H9 (cell line): ENCODE measurements around the gene DLG1. TPM values are rescaled to one million over a fixed set of nuclear protein-coding genes. Genes with fewer than 3 reads are reported as not detected.

ENCODE experiments used
- DNase-seq: peaks from one replicate; pipeline ENCODE4 v3.0.0-alpha.2; 2017
- H2AFZ ChIP-seq: one replicate; pipeline ENCODE4 v1.6.1; 2013; ENCODE audit warnings: mild to moderate bottlenecking, low read length, control low read depth, moderate library complexity
- H2AK5ac ChIP-seq: 2 replicates; pipeline ENCODE4 v1.6.1; 2013; ENCODE audit warnings: low read length, control low read depth, mixed read lengths; ENCODE audit not compliant: insufficient read length
- H2BK120ac ChIP-seq: one replicate; pipeline ENCODE4 v1.6.1; 2013; ENCODE audit warnings: low read depth, mild to moderate bottlenecking, low read length, control low read depth, inconsistent platforms; ENCODE audit not compliant: poor library complexity, severe bottlenecking
- H2BK12ac ChIP-seq: 2 replicates; pipeline ENCODE4 v1.6.1; 2013; ENCODE audit warnings: low read length, control low read depth, mixed read lengths, low read depth; ENCODE audit not compliant: insufficient read length
- H2BK15ac ChIP-seq: 2 replicates; pipeline ENCODE4 v1.6.1; 2013; ENCODE audit warnings: low read depth, low read length, control low read depth
- H2BK20ac ChIP-seq: one replicate; pipeline ENCODE4 v1.6.1; 2013; ENCODE audit warnings: low read depth, mild to moderate bottlenecking, low read length, control low read depth, inconsistent platforms; ENCODE audit not compliant: poor library complexity, severe bottlenecking
- H2BK5ac ChIP-seq: 2 replicates; pipeline ENCODE4 v1.6.1; 2013; ENCODE audit warnings: low read length, control low read depth, mixed read lengths; ENCODE audit not compliant: insufficient read length
- H3K14ac ChIP-seq: 2 replicates; pipeline ENCODE4 v1.6.1; 2013; ENCODE audit warnings: low read length, control low read depth; ENCODE audit not compliant: insufficient read depth
- H3K18ac ChIP-seq: 2 replicates; pipeline ENCODE4 v1.6.1; 2013; ENCODE audit warnings: low read depth, mild to moderate bottlenecking, mixed read lengths, low read length, control low read depth; ENCODE audit not compliant: insufficient read length
- H3K23ac ChIP-seq: 2 replicates; pipeline ENCODE4 v1.6.1; 2013; ENCODE audit warnings: low read length, control low read depth, mixed read lengths, low read depth; ENCODE audit not compliant: insufficient read length
- H3K23me2 ChIP-seq: 2 replicates; pipeline ENCODE4 v1.6.1; 2013; ENCODE audit warnings: low read depth, mild to moderate bottlenecking, mixed read lengths, low read length, control low read depth; ENCODE audit not compliant: insufficient read length, poor library complexity, severe bottlenecking
- H3K27ac ChIP-seq: 2 replicates; pipeline ENCODE4 v1.5.1; 2013; ENCODE audit warnings: low read length, control low read depth, mixed read lengths, low read depth; ENCODE audit not compliant: insufficient read length
- H3K27me3 ChIP-seq: 2 replicates; pipeline ENCODE4 v1.6.1; 2013; ENCODE audit warnings: low read length, control low read depth, inconsistent platforms; ENCODE audit not compliant: insufficient read depth
- H3K4ac ChIP-seq: 2 replicates; pipeline ENCODE4 v1.6.1; 2013; ENCODE audit warnings: low read depth, mild to moderate bottlenecking, control low read depth, inconsistent platforms, low read length, moderate library complexity
- H3K4me1 ChIP-seq: 2 replicates; pipeline ENCODE4 v1.6.1; 2013; ENCODE audit warnings: low read length, control low read depth, inconsistent platforms; ENCODE audit not compliant: insufficient read depth
- H3K4me2 ChIP-seq: 2 replicates; pipeline ENCODE4 v1.6.1; 2013; ENCODE audit warnings: low read length, control low read depth, mixed read lengths; ENCODE audit not compliant: insufficient read length, insufficient read depth
- H3K56ac ChIP-seq: 2 replicates; pipeline ENCODE4 v1.6.1; 2013; ENCODE audit warnings: low read depth, mild to moderate bottlenecking, mixed read lengths, low read length, control low read depth; ENCODE audit not compliant: insufficient read length
- H3K79me1 ChIP-seq: 2 replicates; pipeline ENCODE4 v1.6.1; 2013; ENCODE audit warnings: low read depth, mild to moderate bottlenecking, moderate library complexity, low read length, control low read depth, inconsistent platforms; ENCODE audit not compliant: insufficient read depth, poor library complexity, severe bottlenecking
- H3K79me2 ChIP-seq: 2 replicates; pipeline ENCODE4 v1.6.1; 2013; ENCODE audit warnings: low read length, control low read depth, inconsistent platforms; ENCODE audit not compliant: insufficient read depth
- H3K9ac ChIP-seq: 2 replicates; pipeline ENCODE4 v1.6.1; 2013; ENCODE audit warnings: low read length, control low read depth, mixed read lengths; ENCODE audit not compliant: insufficient read length; ENCODE audit errors: extremely low read depth
- H3K9me3 ChIP-seq: one replicate; pipeline ENCODE4 v1.6.1; 2013; ENCODE audit warnings: low read depth, low read length, inconsistent platforms; ENCODE audit not compliant: control insufficient read depth
- H3T11ph ChIP-seq: one replicate; pipeline ENCODE4 v1.6.1; 2013; ENCODE audit warnings: mild to moderate bottlenecking, low read length, control low read depth, inconsistent platforms
- H4K20me1 ChIP-seq: one replicate; pipeline ENCODE4 v1.6.1; 2013; ENCODE audit not compliant: control insufficient read depth, insufficient read length, insufficient read depth
- H4K5ac ChIP-seq: 2 replicates; pipeline ENCODE4 v1.6.1; 2013; ENCODE audit warnings: low read depth, mild to moderate bottlenecking, mixed read lengths, low read length, control low read depth; ENCODE audit not compliant: insufficient read length
- H4K8ac ChIP-seq: replicated peaks from 2 replicates; pipeline ENCODE4 v1.6.1; 2013; ENCODE audit warnings: low read length, control low read depth, mixed read lengths, low read depth; ENCODE audit not compliant: insufficient read length
- H4K91ac ChIP-seq: 2 replicates; pipeline ENCODE4 v1.6.1; 2013; ENCODE audit warnings: low read depth, mild to moderate bottlenecking, moderate library complexity, mixed read lengths, low read length, control low read depth; ENCODE audit not compliant: insufficient read length
- H3K27ac Mint-ChIP-seq, 3 experiments: 2 replicates in 2 of 3; 3 replicates in 1 of 3; pipeline ENCODE4 v1.8.0; 2020 to 2021; ENCODE audit warnings: mixed read lengths in 3 of 3, mild to moderate bottlenecking in 1 of 3, moderate library complexity in 1 of 3
- H3K27me3 Mint-ChIP-seq: 2 replicates; pipeline ENCODE4 v1.8.0; 2021; ENCODE audit warnings: low read depth, mild to moderate bottlenecking, moderate library complexity, mixed read lengths
- H3K36me3 Mint-ChIP-seq, 3 experiments: 2 replicates in 2 of 3; 3 replicates in 1 of 3; pipeline ENCODE4 v1.8.0; 2020 to 2021; ENCODE audit warnings: low read depth in 3 of 3, mixed read lengths in 3 of 3; ENCODE audit not compliant: insufficient read depth in 1 of 3
- H3K4me1 Mint-ChIP-seq, 2 experiments: 2 replicates each; pipeline ENCODE4 v1.8.0; 2020; ENCODE audit warnings: mixed read lengths in 2 of 2
- H3K4me3 Mint-ChIP-seq, 2 experiments: 2 replicates in 1 of 2; 3 replicates in 1 of 2; pipeline ENCODE4 v1.8.0; 2020 to 2021; ENCODE audit warnings: mild to moderate bottlenecking in 2 of 2, mixed read lengths in 2 of 2, moderate library complexity in 1 of 2
- H3K9me3 Mint-ChIP-seq, 2 experiments: 2 replicates in 1 of 2; 3 replicates in 1 of 2; pipeline ENCODE4 v1.8.0; 2020; ENCODE audit warnings: mild to moderate bottlenecking in 2 of 2, mixed read lengths in 2 of 2, moderate library complexity in 1 of 2
- CTCF ChIP-seq: fragments of 200-600 bp; sonication (generic); conservative IDR thresholded peaks from 3 replicates; pipeline ENCODE4 v1.8.0; 2021; ENCODE audit warnings: antibody characterized with exemption, mild to moderate bottlenecking
- WGBS: extraction: QIAGEN DNeasy Blood & Tissue Kit; methylation state at CpG from one replicate; pipeline ENCODE4 v1.1.7; 2013; ENCODE audit warnings: missing lambda C conversion rate, low lambda C conversion rate, mixed read lengths; ENCODE audit not compliant: insufficient read length; ENCODE audit errors: extremely low coverage; 5-methylcytosine and 5-hydroxymethylcytosine counted together
- total RNA-seq: library from RNA; stranded (reverse); gene quantifications from 2 replicates; pipeline ENCODE4 v1.2.1, GENCODE V29; 2021

DLG1 gene
- total RNA-seq, 1 experiment from 2014 or later = 84.1 TPM

- no peak overlapping the region for H4K91ac ChIP-seq
- no peaks in the 10 kb centered on the region for H3K36me3 Mint-ChIP-seq
- no peak for TF ChIP-seq CTCF
- no peaks in the 10 kb centered on the region for H3K27me3 Mint-ChIP-seq
- WGBS = no CpG with 5 or more reads among the region's 3 CpGs
- H3K9ac ChIP-seq = no peak overlapping the region
- H3K9me3 Mint-ChIP-seq = no peaks in the 10 kb centered on the region
- no peak overlapping the region for H2BK12ac ChIP-seq
- no peak overlapping the region for H3K27ac ChIP-seq
- H3K79me2 ChIP-seq = peaks cover 5% of the 10 kb centered on the region; the same call in 1 of the 2 replicates
- H3K14ac ChIP-seq = no peak overlapping the region
- no peaks in the 10 kb centered on the region for H4K20me1 ChIP-seq
- no peaks in the 10 kb centered on the region for H3K79me1 ChIP-seq
- no peak overlapping the region for H3K23ac ChIP-seq
- no peak overlapping the region for H4K5ac ChIP-seq
- no peak overlapping the region for H2BK5ac ChIP-seq
- no peaks in the 10 kb centered on the region for H3K4me1 ChIP-seq
- H3K23me2 ChIP-seq = no peaks in the 10 kb centered on the region
- H2BK20ac ChIP-seq = no peak overlapping the region
- H2BK15ac ChIP-seq = no peak overlapping the region
- no peak for DNase-seq
- H2AFZ ChIP-seq = no peak overlapping the region
- no peak overlapping the region for H3K4ac ChIP-seq
- no peaks in the 10 kb centered on the region for H3K9me3 ChIP-seq
- no peak overlapping the region for H3K18ac ChIP-seq
- H3K56ac ChIP-seq = no peak overlapping the region
- H3K27ac Mint-ChIP-seq = no peak overlapping the region
- no peak overlapping the region for H3T11ph ChIP-seq
- peaks cover 67 to 79% of the 10 kb centered on the region in 2 experiments for H3K4me1 Mint-ChIP-seq
- no peak overlapping the region for H3K4me2 ChIP-seq
- H2AK5ac ChIP-seq = no peak overlapping the region
- H3K27me3 ChIP-seq = no peaks in the 10 kb centered on the region
- H2BK120ac ChIP-seq = no peak overlapping the region
- H4K8ac ChIP-seq = no peak overlapping the region
- H3K4me3 Mint-ChIP-seq = no peak overlapping the region
These were observed 93.7 kb downstream of the DLG1 start for GRCh38 chr3:197204736-197205135.
